DOHH2 (cell line): ENCODE results near the gene PTCH1.

Source experiments
- EZH2phosphoT487 ChIP-seq: fragments of 200-600 bp; sonication (generic); IDR thresholded peaks from 2 replicates; pipeline ENCODE4 v1.6.1; 2017; ENCODE audit warnings: borderline replicate concordance, mild to moderate bottlenecking, antibody characterized with exemption, low read length, moderate library complexity, mixed read lengths
- TF ChIP-seq, protein P1 (sequence below): fragments of 200-600 bp; sonication (generic); IDR thresholded peaks from one replicate; pipeline ENCODE4 v1.5.1; 2014; ENCODE audit warnings: antibody characterized with exemption, mild to moderate bottlenecking, low read depth, low read length; ENCODE audit not compliant: poor library complexity, severe bottlenecking

GRCh38 chr9:95434116-95435073, 82.4 kb downstream of the PTCH1 start:
- TF ChIP-seq, protein P1, sequence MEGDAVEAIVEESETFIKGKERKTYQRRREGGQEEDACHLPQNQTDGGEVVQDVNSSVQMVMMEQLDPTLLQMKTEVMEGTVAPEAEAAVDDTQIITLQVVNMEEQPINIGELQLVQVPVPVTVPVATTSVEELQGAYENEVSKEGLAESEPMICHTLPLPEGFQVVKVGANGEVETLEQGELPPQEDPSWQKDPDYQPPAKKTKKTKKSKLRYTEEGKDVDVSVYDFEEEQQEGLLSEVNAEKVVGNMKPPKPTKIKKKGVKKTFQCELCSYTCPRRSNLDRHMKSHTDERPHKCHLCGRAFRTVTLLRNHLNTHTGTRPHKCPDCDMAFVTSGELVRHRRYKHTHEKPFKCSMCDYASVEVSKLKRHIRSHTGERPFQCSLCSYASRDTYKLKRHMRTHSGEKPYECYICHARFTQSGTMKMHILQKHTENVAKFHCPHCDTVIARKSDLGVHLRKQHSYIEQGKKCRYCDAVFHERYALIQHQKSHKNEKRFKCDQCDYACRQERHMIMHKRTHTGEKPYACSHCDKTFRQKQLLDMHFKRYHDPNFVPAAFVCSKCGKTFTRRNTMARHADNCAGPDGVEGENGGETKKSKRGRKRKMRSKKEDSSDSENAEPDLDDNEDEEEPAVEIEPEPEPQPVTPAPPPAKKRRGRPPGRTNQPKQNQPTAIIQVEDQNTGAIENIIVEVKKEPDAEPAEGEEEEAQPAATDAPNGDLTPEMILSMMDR = no peak
- TF ChIP-seq EZH2phosphoT487 = no peak
